Testis (tissue), 2 donors: ENCODE data around the gene SLC25A12.

ENCODE experiments used
- CTCF ChIP-seq, 3 experiments: fragments of 450-650 bp in 2 of 3; fragments of 200-600 bp in 1 of 3; sonication (generic) in 1 of 3; IDR thresholded peaks; one replicate each; pipeline ENCODE4 v1.5.1; 2016 to 2019; ENCODE audit warnings: antibody characterized with exemption in 3 of 3, mild to moderate bottlenecking in 2 of 3, moderate library complexity in 1 of 3
- POLR2A ChIP-seq: fragments of 450-650 bp; IDR thresholded peaks from one replicate; pipeline ENCODE4 v1.6.1; 2017; ENCODE audit warnings: antibody characterized with exemption, mild to moderate bottlenecking, moderate library complexity

- no peak for TF ChIP-seq CTCF (IDR thresholded peaks at IDR 0.05)
- TF ChIP-seq POLR2A = no peak
Measured at GRCh38 chr2:171939058-171939742, 45.2 kb upstream of the SLC25A12 start.
